GM11168 (cell line): ENCODE data around the gene SMIM41.

Source experiments
- in situ Hi-C: fragments of 300-500 bp; cut with MboI; formaldehyde crosslinking; loops from one replicate; pipeline ENCODE4 v1.12.0; 2022; ENCODE audit warnings: low sequenced_read_pairs; ENCODE audit not compliant: unreplicated experiment

SMIM41 gene

DNA sequence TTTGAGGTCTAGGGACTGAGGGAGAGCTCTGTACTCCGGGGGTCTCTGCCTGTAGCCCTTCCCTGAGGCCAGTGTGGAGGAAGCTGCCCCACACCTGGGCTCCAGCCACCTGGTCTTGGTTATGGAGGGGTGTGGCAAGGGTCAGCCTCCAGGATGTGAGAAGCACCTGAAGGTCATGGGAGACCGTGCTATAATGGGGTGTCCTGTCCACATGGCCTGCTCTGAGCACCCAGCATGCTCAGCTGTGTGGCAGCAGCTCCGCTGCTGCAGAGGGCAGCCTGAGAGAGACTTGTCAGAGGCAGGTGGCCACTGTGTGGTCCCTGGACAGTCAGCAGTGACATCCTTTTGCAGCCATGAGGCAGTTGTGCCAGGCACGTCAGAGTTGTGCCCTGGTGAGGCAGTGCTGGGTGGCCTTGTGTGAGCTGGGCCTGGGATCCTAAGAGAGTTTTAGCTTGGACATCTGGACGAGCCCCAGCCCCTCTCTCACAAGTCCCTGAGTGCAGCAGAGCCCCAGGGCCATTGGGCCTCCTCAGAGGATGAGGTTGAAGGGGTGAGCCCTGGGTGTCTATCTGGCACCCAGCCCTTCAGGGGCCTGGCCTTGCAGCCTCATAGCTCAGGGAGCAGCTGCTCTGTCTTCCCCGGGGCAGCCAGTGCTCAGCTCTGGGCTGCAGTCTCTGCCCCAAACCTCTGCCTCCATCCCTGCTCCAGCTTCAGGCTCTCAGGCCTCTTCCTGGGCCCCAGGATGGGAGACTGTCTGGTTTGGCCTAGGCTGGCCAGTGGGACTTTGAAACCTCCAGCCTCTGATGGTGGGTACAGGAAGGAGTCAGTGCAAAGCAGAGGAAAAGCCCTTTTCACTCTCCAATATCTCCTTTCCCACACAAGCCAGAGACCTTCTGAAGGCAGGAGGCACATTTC lies 17.1 kb upstream of the SMIM41 start:
- in situ Hi-C loops, result no loop called here

DNA sequence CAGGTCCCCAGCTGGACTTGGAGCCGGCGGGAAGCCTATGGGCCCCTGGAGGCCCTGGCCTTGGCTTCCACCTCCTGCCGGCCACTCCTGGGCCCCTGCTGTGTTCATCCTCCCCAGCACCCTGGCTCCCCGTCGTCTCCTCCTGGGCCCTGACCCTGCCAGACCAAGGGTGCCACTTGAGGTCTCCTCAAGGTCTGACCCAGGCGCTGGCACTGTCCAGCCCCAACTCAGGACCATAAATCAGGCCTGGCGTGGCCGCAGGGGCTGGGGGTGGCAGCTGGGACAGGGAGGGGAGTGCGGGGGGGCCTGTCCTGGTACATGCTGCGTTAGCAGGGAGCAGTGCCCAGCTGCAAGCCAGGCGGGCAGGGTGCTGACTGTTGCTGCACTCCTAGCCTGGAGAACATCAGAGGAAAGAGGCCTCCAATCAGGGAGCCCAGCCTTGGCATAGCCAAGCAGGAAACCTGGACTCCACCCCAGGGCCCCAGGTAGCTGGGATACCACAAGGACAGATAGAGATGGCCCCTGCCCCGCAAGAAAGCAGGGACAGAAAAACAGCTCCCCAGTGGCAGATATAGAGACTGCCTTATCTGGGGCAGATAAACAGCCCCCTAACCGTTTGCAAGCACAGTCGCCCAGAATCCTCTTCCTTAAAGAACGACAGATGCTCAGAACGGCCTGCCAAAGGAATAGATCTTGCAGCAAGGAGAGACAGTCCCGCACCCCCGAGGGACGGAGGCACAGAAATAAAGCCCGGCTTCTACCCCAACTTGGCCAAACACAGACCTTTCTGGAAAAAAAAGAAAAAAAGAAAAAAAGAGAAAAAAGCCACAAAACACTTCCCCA lies 16.2 kb upstream of the SMIM41 start:
- in situ Hi-C loops, result no loop called here

- in situ Hi-C loops, result no loop called here
Measured at GRCh38 chr12:52063981-52064649, 15.4 kb upstream of the SMIM41 start.

GRCh38 chr12:52066346-52067080 lies 13.0 kb upstream of the SMIM41 start:
- in situ Hi-C loops, result loop anchor here (5.0 kb wide), 1 partner anchor 34 kb away; no protein-coding TSS in a partner anchor

- in situ Hi-C loops, result loop anchor here (5.0 kb wide), 1 partner anchor 35 kb away; no protein-coding TSS in a partner anchor
Measured at GRCh38 chr12:52067081-52067374, 12.5 kb upstream of the SMIM41 start.

DNA sequence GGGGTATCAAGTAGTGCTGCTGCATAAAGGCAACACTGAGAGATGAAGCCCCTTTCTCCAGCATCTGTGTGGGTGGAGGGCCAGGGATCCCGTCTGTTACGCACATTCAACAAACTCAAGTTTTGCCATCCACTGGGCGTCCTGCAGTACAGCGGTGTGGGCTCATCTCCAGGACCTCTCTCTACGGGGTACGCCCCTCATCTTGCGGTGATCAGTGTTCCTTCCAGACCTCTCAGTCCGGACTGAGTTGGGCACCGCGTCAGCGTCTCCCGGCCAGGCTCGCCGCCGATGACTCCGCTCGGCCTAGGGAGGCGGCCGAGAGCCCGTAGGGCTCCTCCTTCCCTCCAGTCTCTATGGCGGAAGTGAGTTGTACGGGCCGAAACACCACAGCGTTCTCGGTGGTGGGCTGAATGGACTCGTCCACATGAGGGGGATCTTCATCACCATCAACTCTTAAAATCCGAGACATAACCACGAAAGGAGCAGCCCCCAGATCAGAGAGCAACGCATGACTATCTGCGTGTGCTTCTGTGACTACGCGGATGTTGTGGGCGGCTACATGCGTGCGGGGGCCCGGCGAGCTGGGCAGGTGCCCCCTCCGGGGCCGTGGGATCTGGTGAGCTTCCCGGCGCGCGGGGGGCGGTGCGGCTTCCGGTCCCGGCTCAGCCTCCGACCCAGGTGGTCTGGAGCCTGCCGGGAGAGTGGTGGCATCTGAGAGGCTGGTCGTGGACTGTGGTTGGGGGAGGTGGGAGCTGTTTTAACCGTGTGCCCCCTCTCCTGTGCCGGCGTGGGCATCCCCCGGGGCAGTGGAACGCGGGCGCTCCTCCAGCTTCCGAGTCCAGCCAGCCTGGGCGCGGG lies 9.9 kb upstream of the SMIM41 start, which contains the start of gene ATG101:
Gene ATG101, plus strand, starts transcription at position 652 of the 858 bp plus-strand sequence. CDS start 3,673 bp downstream, outside the sequence.
- in situ Hi-C loops, result loop anchor here (5.0 kb wide), 1 partner anchor 37 kb away; no protein-coding TSS in a partner anchor

- in situ Hi-C loops, result no loop called here
Measured at GRCh38 chr12:52070185-52070925, 9.1 kb upstream of the SMIM41 start.

DNA sequence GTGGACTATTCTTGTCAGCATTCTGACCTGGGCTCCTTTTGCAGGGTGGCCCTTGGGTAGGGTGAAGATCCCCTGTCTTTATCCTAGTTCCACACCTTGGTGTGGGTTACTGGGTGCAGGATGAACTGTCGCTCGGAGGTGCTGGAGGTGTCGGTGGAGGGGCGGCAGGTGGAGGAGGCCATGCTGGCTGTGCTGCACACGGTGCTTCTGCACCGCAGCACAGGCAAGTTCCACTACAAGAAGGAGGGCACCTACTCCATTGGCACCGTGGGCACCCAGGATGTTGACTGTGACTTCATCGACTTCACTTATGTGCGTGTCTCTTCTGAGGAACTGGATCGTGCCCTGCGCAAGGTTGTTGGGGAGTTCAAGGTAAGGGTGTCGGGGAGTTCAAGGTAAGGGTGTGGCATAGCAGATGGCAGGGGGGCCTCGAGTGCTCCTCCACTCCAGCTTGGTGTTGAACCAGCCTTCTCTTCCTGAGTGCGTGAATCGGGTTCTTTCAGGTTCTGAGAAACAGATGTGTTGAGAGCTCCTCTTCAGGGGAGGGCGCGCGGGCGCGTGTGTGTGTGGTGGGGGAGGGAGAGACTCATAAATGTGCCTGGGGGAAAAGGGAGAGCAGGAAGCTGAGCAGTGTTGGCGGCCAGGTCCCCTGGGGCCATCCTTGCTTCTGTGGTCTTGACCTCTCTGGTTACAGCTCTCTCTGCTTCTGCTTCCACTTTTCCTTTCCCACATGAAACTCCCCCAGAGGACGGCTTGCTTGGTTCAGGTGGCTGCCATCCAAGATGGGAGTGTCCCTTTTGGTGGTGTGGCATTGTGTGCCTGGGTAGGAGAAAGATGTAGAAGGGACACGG lies 5.7 kb upstream of the SMIM41 start:
- in situ Hi-C loops, result no loop called here

DNA sequence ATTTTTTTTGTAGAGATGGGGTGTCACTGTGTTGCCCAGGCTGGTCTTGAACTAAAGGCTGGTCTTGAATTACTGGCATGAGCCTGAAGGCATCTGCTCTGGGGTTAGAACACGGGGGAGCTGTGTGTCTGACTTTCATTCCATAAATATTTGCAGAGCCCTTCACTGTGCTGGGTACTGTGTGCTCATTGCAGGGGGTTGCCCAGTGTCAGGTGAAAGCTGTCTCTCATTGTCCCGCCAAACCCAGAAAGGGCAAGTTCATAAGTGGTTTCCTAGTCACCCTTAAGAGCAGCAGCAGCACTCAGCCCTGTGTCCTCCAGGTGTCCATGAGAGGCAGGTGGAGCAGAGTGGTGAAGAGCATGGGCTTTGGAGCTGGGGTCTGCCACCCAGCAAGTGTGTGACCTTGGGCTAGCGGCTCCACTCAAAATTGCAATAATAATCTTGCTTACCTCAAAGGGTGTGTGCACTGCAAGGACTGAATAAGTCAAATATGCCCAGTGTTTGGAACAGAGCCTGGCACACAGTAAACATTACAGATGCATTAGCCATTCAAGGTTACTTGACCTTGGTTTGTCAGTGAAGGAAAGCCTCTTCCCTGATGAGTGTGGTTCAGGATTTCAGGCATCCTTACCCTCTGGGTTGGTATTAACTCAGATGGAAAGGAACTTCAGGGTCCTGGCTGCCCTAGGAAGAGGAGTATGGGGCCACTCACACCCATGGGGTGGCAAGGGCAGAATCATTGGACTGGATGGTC lies 4.4 kb upstream of the SMIM41 start:
- in situ Hi-C loops, result no loop called here

- in situ Hi-C loops, result no loop called here
Measured at GRCh38 chr12:52076811-52077210, 2.7 kb upstream of the SMIM41 start.

DNA sequence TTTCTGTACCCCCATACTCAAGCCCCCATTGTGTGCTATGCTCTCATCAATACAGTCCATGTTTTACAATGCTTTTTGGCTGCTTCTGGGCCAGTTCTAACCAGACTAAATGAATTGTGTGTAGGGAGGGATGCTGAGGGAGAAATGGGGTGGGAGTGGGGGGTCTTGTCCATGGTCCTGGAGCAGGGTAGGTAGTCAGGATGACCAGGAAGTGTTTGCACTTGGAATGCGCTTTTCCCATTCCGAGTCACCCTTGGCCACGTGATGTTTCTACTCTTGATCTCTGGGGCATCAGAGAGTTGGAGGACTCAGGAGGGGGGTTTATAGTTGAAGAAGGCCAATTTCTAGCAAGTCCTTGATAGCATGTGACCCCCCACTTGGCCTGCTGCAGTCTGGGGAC lies 1.2 kb upstream of the SMIM41 start:
- in situ Hi-C loops, result no loop called here

- in situ Hi-C loops, result no loop called here
Measured at GRCh38 chr12:52080403-52081251, 1.1 kb downstream of the SMIM41 start.

- in situ Hi-C loops, result no loop called here
Measured at GRCh38 chr12:52081263-52081733, 1.8 kb downstream of the SMIM41 start.

DNA sequence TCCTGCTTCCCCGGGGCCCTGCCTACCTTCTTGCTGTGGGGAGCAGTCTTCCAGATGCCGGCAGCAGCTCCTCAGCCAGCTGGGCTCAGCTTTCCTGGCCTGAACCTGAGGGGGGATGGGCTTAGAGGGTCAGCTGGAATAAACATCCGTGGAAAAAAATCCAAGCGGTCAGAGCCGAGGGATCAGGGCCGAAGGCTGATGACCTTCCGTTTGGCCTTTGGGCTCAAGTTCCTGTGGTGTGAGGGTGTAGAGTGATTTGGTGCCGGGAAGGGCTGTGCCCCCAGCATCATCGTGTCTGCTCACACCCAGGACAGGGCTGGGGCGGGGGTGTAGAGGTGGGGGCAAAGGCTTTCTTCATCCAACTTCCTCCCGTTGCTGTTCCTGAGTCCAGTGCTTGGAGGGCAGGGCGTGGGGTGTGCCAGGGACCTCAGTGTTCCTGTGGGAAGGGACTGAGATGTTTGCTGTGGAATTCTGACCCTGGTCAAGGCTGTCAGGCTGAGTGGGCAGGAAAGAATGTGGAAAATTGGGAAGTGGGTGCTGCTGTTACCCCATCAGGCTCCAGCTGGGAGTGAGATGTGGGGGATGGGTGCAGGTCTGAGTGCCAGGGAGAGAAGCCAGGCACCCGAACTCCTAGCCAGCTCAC lies 2.6 kb downstream of the SMIM41 start:
- in situ Hi-C loops, result no loop called here

DNA sequence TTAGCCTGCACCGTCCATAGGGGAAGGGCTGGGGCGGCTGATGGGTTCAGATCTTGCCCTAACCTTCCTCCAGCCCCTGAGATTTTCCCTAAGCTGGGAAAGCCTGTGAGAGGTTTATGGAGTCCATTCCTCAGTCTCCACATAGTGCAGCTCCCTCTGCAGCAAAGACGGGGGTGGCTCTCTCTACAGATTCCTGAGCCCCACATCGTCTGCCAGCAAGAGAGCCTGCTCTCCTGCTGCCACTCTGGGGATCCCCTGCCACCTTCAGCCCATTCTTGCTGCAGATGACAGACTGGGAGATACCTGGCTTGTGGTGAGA lies 3.1 kb downstream of the SMIM41 start:
- in situ Hi-C loops, result no loop called here
